ENCODE measurements around the gene NPC2. TPM values are rescaled to one million over a fixed set of nuclear protein-coding genes. Genes with fewer than 3 reads are reported as not detected.

Gene NPC2
- total RNA-seq, 2 experiments from 2014 or later = 12.5 to 14.2 TPM

DNA sequence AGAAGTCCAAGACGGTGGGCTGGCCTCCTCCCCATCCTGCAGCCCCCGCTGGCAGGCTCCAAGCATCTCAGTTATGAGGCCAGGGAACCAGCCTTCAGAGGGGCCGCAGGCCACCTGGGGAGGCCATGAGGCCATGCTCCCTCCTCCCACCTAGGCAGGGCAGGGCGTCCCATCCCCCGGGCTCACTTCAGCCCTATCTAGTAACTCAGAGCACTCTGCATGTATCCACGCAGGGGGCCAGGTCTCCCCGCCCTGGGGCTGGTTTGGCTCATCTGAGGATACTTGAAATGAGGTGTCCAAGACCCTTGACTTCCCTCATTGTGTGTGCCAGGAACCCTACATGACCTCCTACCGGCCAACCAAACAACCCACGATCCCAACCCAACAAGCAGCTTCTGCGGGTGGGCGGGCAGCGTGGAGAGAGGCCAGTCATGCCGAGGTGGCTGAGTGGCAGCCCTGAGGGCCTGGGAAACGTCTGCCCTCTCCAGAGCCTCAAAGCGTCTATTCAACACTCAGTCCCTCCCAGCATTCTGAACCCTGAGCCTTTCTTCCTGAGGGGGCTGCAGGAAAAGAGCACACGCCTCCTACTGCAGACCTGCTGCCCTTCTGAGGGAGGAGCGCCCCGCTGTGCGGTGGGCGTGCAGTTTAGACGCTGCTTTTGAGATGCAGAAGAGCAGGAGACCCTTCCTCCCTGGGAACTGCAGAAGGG lies 17.3 kb upstream of the NPC2 start:
- Mint-ChIP-seq H3K27me3 (peaks cover 29% of the 10 kb centered on the region), H3K4me1 (peaks cover 11% of the 10 kb centered on the region), H3K36me3 (no peaks in the 10 kb centered on the region), H3K4me3 (no peak overlapping the region), H3K9me3 (no peaks in the 10 kb centered on the region), H3K27ac (no peak overlapping the region)
- no peak for DNase-seq

DNA sequence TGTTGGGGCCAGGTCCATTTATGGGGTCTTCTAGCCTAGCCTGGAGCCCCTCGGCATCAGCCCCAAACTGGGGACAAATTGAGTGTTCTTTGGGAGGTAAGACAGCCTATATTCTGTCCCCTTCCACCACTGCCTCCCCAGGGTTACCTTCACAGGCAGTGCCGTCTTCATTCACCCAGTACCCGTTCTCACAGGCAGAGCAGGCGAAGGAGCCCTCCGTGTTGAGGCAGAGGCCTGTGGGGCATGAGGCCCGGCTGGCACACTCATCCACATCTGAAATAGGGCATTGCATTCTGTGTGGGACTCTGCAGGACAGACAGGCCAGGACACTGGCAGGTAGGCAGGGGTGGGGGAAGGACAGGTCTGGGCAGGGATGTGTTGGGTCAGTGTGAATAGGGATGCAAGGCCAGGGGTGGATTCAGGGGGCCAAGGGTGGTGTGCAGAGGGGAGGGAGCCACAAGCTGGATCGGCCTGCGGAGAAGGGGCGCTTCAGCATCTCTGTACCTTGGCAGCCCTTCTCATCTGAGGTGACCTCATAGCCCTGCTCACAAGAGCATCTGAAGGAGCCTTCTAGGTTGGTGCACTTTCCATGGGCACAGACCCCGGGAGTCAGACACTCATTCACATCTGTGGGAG lies 16.6 kb upstream of the NPC2 start:
- H3K27ac Mint-ChIP-seq = no peak overlapping the region
- DNase-seq = no peak
- no peaks in the 10 kb centered on the region for H3K36me3 Mint-ChIP-seq
- H3K4me3 Mint-ChIP-seq = no peak overlapping the region
- H3K9me3 Mint-ChIP-seq = no peaks in the 10 kb centered on the region
- H3K27me3 Mint-ChIP-seq = peaks cover 27% of the 10 kb centered on the region
- H3K4me1 Mint-ChIP-seq = peaks cover 8% of the 10 kb centered on the region

DNA sequence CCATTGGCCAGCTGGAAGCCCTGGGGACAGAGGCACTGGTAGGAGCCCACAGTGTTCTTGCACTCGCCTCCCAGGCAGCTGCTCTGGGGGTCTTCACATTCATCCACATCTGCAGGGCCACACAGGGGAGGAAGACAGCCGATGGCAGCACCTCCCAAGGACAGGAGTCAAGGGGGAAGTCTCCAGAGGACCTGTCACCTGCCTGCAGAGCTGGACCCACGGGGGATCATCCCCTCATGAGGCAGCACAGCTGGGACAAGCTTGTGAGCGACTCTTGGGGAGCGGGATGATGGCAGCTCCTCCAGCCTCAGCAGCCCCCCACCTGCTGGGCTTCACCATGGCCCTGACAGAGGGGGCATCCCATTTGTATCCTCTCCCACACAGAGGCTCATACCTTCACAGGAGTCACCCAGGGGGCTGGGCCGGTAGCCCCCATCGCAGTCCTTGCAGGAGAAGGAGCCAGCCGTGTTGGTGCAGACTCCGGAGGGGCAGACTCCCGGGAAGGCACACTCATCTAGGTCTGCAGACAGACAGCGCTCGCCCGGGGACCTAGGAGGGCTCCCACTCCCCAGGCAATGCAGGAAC lies 15.8 kb upstream of the NPC2 start:
- no peak overlapping the region for H3K4me3 Mint-ChIP-seq
- peaks cover 19% of the 10 kb centered on the region for H3K27me3 Mint-ChIP-seq
- H3K4me1 Mint-ChIP-seq = peaks cover 2% of the 10 kb centered on the region
- H3K9me3 Mint-ChIP-seq = no peaks in the 10 kb centered on the region
- no peaks in the 10 kb centered on the region for H3K36me3 Mint-ChIP-seq
- H3K27ac Mint-ChIP-seq = no peak overlapping the region
- DNase-seq = no peak

DNA sequence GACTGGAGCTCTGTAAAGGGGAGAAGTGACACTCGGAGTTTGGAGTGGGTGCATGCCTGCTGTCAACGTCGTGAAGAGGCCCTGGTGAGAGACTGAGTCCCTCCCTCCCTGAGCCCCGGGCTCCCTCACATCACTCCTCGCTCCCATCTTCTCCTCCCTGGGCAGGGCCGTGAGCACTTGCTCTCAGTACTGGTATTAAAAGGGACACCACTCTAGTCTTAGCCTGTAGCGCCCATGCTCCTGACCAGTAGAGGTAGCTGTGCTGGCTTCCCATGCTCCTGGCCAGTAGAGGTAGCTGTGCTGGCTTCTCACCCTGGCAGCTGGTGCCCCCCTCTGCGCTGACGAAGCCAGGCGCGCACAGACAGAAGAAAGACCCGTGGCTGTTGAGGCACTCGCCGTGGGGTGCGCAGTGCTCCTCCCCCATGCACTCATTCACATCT lies 15.2 kb upstream of the NPC2 start:
- no peaks in the 10 kb centered on the region for H3K36me3 Mint-ChIP-seq
- peaks cover 13% of the 10 kb centered on the region for H3K27me3 Mint-ChIP-seq
- no peak overlapping the region for H3K4me3 Mint-ChIP-seq
- H3K9me3 Mint-ChIP-seq = no peaks in the 10 kb centered on the region
- H3K4me1 Mint-ChIP-seq = no peaks in the 10 kb centered on the region
- DNase-seq = no peak
- H3K27ac Mint-ChIP-seq = no peak overlapping the region

DNA sequence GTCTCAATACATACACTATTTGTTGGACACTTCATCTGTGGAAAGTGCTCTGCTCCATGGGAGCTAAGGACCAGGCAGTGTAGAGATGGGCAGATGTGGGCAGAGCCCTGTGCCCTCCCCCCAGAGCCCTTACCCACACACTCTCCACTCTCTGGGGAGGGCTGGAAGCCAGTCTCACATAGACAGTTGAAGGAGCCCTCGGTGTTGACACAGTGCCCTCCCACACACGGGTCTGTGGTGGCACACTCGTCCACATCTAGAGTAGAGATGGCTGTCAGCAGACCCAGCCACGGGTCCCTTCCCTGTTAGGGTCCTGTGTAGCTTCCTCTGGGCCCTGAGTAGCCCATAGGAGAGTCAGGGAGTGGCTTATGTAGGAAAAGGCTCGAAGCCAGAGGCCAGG lies 14.7 kb upstream of the NPC2 start:
- Mint-ChIP-seq H3K9me3 (no peaks in the 10 kb centered on the region), H3K4me3 (no peak overlapping the region), H3K27me3 (peaks cover 8% of the 10 kb centered on the region), H3K36me3 (no peaks in the 10 kb centered on the region), H3K27ac (no peak overlapping the region), H3K4me1 (no peaks in the 10 kb centered on the region)
- DNase-seq = no peak

DNA sequence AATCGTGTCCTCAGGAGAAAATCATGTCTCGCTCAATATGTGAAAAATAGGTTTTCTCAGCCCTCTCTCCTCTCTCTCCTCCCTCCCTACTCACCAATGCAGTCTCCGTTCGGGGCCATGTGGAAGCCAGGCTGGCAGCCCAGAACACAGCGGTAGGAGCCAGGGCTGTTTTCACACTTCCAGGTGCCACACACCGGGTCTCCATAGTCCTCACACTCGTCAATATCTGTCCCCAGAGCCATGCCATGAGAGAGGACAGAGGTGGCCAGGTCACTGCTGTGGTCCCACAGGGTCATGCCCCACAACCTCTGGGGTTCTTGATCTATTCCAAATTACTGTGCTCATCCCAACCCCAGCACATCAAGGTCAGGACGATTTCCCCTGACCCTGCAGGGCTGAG lies 14.0 kb upstream of the NPC2 start:
- peaks cover 3% of the 10 kb centered on the region for H3K27me3 Mint-ChIP-seq
- no peaks in the 10 kb centered on the region for H3K36me3 Mint-ChIP-seq
- no peaks in the 10 kb centered on the region for H3K4me1 Mint-ChIP-seq
- H3K27ac Mint-ChIP-seq = no peak overlapping the region
- no peak for DNase-seq
- H3K4me3 Mint-ChIP-seq = no peak overlapping the region
- H3K9me3 Mint-ChIP-seq = no peaks in the 10 kb centered on the region

DNA sequence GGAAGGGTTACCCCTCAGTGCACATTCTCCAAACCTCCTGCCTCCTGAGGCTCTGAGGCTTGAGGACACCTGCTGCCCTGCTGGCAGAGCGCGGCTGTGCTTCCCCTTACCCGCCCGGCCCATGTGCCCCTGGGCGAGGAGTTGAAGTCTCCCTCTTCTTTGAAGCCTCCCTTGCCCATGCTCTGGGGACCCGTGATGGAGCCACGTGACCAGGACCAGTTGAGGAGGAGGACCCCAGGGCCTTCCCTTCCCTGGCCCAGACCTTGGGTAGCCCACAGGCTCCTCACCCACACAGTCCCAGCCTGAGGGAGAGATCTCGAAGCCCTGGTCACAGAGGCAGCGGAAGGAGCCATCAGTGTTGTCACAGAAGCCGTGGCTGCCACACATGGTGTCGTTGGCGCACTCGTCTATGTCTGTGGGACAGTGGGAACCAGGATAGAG lies 13.3 kb upstream of the NPC2 start:
- DNase-seq = no peak
- Mint-ChIP-seq H3K4me1 (no peaks in the 10 kb centered on the region), H3K9me3 (no peaks in the 10 kb centered on the region), H3K27ac (no peak overlapping the region), H3K27me3 (peaks cover 3% of the 10 kb centered on the region), H3K36me3 (no peaks in the 10 kb centered on the region), H3K4me3 (no peak overlapping the region)

DNA sequence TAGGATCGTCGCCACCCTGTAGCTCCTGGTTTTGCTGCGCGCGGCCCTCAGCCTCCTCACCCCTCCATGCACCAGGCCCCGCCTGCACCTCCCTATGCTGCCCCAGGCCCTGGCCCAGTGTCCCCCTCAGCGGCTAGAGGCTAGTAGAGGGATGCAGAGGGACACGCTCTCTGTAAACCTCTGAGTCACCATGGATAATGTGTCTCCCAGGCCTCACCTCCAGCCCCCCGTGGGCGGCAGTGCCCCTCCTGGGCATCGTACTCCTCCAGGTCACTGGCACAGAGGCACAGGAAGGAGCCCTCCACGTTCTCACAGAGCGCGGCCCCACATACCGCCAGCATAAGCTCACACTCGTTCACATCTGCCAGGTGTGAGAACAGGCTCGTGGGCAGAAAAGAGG lies 12.7 kb upstream of the NPC2 start:
- no peaks in the 10 kb centered on the region for H3K9me3 Mint-ChIP-seq
- DNase-seq = no peak
- no peak overlapping the region for H3K27ac Mint-ChIP-seq
- no peaks in the 10 kb centered on the region for H3K36me3 Mint-ChIP-seq
- no peak overlapping the region for H3K4me3 Mint-ChIP-seq
- peaks cover 3% of the 10 kb centered on the region for H3K27me3 Mint-ChIP-seq
- H3K4me1 Mint-ChIP-seq = no peaks in the 10 kb centered on the region

DNA sequence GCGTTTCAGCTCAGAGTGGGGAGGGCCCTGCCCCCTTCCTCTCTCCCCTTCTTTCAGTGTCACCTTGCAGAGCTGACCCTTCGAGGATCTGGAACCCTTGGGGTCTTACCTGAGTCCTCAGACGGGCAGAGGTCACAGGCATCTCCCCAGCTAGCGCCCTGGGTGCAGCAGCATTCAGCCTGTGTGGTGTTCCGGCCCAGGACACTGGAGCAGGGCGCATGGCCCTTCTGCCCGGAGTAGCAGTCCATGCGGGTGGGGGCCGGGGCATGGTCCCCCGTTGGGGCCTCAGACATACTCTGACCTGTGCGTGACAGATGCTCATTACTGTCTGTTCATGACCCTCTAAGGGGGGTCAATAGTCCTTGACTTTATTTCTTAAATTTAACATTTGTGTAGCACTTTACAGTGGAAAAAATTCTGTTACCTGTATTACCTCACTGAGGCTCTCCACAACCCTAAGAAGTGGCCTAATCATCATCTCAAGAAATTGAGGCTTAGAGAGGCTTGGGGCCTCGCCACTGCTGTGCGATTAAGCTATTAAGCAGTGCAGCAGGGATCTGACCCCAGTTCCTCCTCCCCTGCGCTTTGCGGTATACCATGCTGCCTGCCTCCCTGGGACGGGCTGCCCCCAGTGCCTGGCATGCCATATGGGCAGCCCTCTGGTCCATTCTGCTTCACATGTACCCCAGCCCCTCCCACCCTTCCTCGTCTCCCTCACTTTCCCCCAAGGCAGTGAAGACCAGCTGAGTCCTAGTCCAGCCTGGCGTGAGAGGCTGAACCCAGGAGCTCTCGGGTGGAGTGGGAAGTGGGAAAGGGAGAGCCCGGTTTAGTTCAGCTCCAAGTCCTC lies 12.0 kb upstream of the NPC2 start:
- H3K27ac Mint-ChIP-seq = no peak overlapping the region
- H3K9me3 Mint-ChIP-seq = no peaks in the 10 kb centered on the region
- H3K4me3 Mint-ChIP-seq = no peak overlapping the region
- no peaks in the 10 kb centered on the region for H3K4me1 Mint-ChIP-seq
- no peaks in the 10 kb centered on the region for H3K36me3 Mint-ChIP-seq
- no peak for DNase-seq
- H3K27me3 Mint-ChIP-seq = peaks cover 3% of the 10 kb centered on the region

DNA sequence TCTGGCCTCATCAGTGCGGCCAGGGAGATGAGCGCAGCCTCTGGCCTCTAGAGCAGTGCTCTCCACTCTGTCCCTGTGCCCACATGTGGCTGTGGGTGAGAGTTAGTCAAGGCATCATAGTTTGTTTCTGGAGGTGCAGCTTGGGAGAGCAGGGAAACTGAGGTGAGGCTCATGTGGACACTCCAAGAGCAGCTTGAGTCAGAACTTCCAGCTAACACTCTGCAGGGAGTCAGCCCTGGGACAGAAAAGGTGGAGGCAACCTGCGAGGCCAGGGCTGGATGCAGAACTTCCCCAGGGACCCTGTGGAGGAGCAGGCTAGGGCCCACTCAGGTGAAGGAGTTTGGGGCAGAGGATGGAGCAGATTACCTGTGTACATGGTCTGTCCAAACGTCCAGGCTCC lies 11.3 kb upstream of the NPC2 start:
- Mint-ChIP-seq H3K4me3 (no peak overlapping the region), H3K36me3 (no peaks in the 10 kb centered on the region), H3K4me1 (no peaks in the 10 kb centered on the region), H3K27ac (no peak overlapping the region), H3K9me3 (no peaks in the 10 kb centered on the region), H3K27me3 (peaks cover 3% of the 10 kb centered on the region)
- no peak for DNase-seq

DNA sequence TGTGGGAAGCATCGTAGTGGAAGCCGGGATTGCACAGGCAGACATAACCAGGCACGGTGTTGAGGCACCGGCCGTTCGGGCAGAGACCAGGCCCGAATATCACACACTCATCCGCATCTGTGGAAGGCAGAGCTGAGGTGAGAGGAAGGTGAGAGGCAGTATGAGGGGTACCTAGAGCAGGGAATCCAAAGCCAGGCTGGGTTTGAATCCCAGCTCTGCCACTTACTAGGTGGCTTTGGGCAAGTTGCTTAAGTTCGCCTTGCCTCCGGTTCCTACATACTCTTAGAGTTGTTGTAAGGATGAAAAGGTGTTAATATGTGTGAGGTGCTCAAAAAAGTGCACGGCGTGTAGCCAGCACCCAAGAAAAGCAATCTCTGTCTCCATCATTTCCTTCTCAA lies 10.8 kb upstream of the NPC2 start:
- peaks cover 3% of the 10 kb centered on the region for H3K27me3 Mint-ChIP-seq
- H3K9me3 Mint-ChIP-seq = no peaks in the 10 kb centered on the region
- no peak overlapping the region for H3K4me3 Mint-ChIP-seq
- no peaks in the 10 kb centered on the region for H3K36me3 Mint-ChIP-seq
- H3K27ac Mint-ChIP-seq = no peak overlapping the region
- no peak for DNase-seq
- no peaks in the 10 kb centered on the region for H3K4me1 Mint-ChIP-seq

DNA sequence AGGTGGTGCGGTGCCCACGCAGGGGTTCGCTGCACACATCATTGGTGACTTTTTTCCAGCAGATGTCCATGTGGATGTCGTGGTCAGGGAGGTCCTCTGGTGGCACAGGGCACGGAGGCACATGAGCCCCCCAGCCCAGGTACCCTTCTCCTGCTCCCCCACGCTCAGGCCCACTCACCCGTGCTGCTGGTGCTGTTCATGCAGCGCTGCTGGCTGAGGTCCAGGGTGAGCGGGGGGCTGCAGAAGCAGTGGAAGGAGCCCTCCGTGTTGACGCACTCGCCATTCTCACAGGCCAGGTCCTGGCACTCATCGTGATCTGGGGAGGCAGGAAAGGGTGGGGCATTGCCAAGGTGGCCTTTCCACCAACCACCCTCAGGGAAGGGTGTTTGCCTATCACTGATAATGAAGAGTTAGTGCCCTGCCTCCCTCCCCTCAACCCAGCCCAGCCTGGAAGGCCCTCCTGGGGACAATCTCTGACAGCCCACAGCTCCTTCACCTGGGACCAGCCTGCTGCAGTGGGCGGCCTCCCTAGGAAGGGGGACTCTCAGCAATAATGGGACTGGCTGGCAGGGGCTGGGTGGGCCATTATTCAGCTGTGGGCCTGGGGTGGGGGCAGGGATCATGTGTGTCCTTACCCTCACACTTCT lies 10.3 kb upstream of the NPC2 start:
- no peaks in the 10 kb centered on the region for H3K36me3 Mint-ChIP-seq
- no peak for DNase-seq

DNA sequence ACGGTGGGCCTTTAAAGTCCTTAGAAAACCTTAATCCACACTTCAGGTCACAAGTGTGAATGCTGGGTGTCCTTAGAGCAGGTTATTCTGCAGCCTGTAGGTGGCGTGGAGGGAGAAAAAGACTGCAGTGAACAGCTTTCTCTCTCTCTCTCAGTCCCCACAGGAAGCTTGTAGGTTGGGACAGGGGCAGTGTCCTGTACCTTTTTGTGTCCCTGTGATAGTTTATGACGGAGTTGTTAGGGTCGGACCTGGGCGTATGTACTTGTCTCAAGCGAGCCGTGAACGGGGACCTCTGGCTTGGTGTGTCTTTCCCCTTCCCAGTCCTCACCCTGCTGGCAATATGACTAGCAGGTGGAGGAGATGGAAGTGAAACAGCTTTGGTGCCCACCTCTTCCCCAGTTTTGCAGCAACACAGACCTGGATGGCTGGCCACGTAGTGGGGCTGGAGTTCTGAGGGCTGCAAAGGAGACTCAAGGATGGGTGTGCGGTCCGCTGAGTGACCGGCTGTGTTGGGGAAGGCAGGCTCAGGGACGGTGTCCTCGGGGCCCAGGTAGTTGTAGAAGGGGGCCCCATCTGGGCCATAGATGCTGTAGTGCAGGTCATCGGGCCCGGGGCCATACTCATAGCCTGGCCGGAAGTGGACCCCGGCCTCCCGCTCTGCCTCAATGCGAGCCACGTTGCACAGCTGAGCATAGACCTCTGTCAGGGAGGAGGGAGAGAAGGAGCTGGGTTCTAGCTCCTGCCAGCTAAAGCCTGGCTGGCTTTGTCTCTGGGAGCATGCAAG lies 9.3 kb upstream of the NPC2 start:
- no peak for DNase-seq
- no peak overlapping the region for H3K27ac Mint-ChIP-seq
- H3K9me3 Mint-ChIP-seq = no peaks in the 10 kb centered on the region
- no peaks in the 10 kb centered on the region for H3K36me3 Mint-ChIP-seq
- peaks cover 3% of the 10 kb centered on the region for H3K27me3 Mint-ChIP-seq
- H3K4me3 Mint-ChIP-seq = no peak overlapping the region
- peaks cover under 1% of the 10 kb centered on the region for H3K4me1 Mint-ChIP-seq

More for the DNA sequence above, 10.3 kb upstream of the NPC2 start:
- Mint-ChIP-seq H3K4me3 (no peak overlapping the region), H3K9me3 (no peaks in the 10 kb centered on the region), H3K4me1 (no peaks in the 10 kb centered on the region), H3K27me3 (peaks cover 3% of the 10 kb centered on the region), H3K27ac (no peak overlapping the region)

DNA sequence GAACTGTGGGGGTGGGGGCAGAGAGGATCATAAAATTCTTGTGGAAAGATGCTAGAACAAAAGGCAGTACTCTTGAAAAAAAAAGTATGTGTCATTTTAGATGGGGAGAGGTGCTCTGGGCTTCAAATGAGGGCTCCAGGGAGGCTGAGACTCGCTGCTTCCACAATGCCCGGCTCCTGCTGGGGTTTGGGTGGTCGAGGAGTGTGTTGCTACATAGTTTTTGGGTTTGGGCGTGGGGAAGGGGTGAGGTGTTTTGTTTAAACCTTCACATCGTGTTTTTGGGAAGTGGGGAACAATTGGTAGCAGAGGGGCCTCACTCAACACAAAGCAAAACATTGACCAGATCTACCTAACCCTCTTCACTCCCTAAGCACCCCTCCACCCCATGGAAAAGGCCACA lies 8.6 kb upstream of the NPC2 start:
- Mint-ChIP-seq H3K4me1 (peaks cover 2% of the 10 kb centered on the region), H3K27me3 (no peaks in the 10 kb centered on the region), H3K4me3 (no peak overlapping the region), H3K9me3 (no peaks in the 10 kb centered on the region), H3K36me3 (no peaks in the 10 kb centered on the region), H3K27ac (no peak overlapping the region)
- DNase-seq = no peak

All from activated naive CD8-positive, alpha-beta T cell treated with anti-CD3 and anti-CD28 coated beads for 36 hours (primary cell).